Loucy (cell line): ENCODE measurements around the gene MAMLD1.

Experiments used
- H2AFZ ChIP-seq: fragments of 200-600 bp; sonication (generic); 2 replicates; pipeline ENCODE4 v1.6.0; 2016; ENCODE audit warnings: antibody characterized with exemption, mild to moderate bottlenecking, low read length, moderate library complexity
- H3F3A ChIP-seq: fragments of 200-600 bp; 2 replicates; pipeline ENCODE4 v1.6.0; 2016; ENCODE audit warnings: antibody characterized with exemption, low read depth, mild to moderate bottlenecking
- H3K27me3 ChIP-seq: fragments of 200-600 bp; sonication (generic); 2 replicates; pipeline ENCODE4 v1.6.1; 2014; ENCODE audit warnings: low read length, mild to moderate bottlenecking; ENCODE audit not compliant: insufficient read depth, poor library complexity, severe bottlenecking
- H3K36me3 ChIP-seq: fragments of 200-600 bp; sonication (generic); 2 replicates; pipeline ENCODE4 v1.6.1; 2016; ENCODE audit warnings: low read length; ENCODE audit not compliant: insufficient read depth
- H3K4me1 ChIP-seq: fragments of 200-600 bp; sonication (generic); 2 replicates; pipeline ENCODE4 v1.5.1; 2014; ENCODE audit warnings: low read length, mild to moderate bottlenecking; ENCODE audit not compliant: insufficient read depth, poor library complexity, severe bottlenecking
- H3K4me2 ChIP-seq: fragments of 200-600 bp; sonication (generic); 2 replicates; pipeline ENCODE4 v1.6.0; 2014; ENCODE audit warnings: antibody characterized with exemption, low read length, low read depth, mild to moderate bottlenecking; ENCODE audit not compliant: poor library complexity, severe bottlenecking
- H3K4me3 ChIP-seq: fragments of 200-600 bp; sonication (generic); 2 replicates; pipeline ENCODE4 v1.5.1; 2014; ENCODE audit warnings: low read length, mild to moderate bottlenecking, mixed read lengths; ENCODE audit not compliant: poor library complexity, severe bottlenecking
- H3K79me2 ChIP-seq: fragments of 200-600 bp; sonication (generic); 2 replicates; pipeline ENCODE4 v1.6.1; 2014; ENCODE audit warnings: low read length; ENCODE audit not compliant: insufficient read depth
- H3K9ac ChIP-seq: fragments of 200-600 bp; sonication (generic); 2 replicates; pipeline ENCODE4 v1.6.0; 2014; ENCODE audit warnings: mild to moderate bottlenecking, low read depth, low read length, moderate library complexity; ENCODE audit not compliant: poor library complexity, severe bottlenecking
- H3K9me2 ChIP-seq: fragments of 200-600 bp; sonication (generic); replicated peaks from 2 replicates; pipeline ENCODE4 v1.6.1; 2016; ENCODE audit warnings: low read depth, low read length, mixed read lengths
- H3K9me3 ChIP-seq: fragments of 200-600 bp; sonication (generic); 2 replicates; pipeline ENCODE4 v1.6.1; 2014; ENCODE audit warnings: mild to moderate bottlenecking, antibody characterized with exemption, low read length, low read depth; ENCODE audit not compliant: insufficient read depth
- H4K20me1 ChIP-seq: fragments of 200-600 bp; sonication (generic); 2 replicates; pipeline ENCODE4 v1.6.0; 2014; ENCODE audit warnings: antibody characterized with exemption, low read length, mild to moderate bottlenecking; ENCODE audit not compliant: insufficient read depth, poor library complexity, severe bottlenecking
- CTCF ChIP-seq: fragments of 200-600 bp; sonication (generic); conservative IDR thresholded peaks from 2 replicates; pipeline ENCODE4 v1.5.1; 2014; ENCODE audit warnings: mild to moderate bottlenecking, antibody characterized with exemption, low read length
- EZH2phosphoT487 ChIP-seq: fragments of 200-600 bp; IDR thresholded peaks from 2 replicates; pipeline ENCODE4 v1.6.1; 2018; ENCODE audit warnings: antibody characterized with exemption, mild to moderate bottlenecking, moderate library complexity, borderline replicate concordance

Gene MAMLD1

GRCh38 chrX:150502091-150502490 is 139.0 kb downstream of the MAMLD1 start:
- Histone ChIP-seq H3K4me1 (peaks cover 9% of the 10 kb centered on the region), H3F3A (no peaks in the 10 kb centered on the region), H3K9me2 (no peaks in the 10 kb centered on the region), H3K4me2 (no peak overlapping the region), H3K79me2 (no peaks in the 10 kb centered on the region), H3K27me3 (no peaks in the 10 kb centered on the region), H2AFZ (no peak overlapping the region), H3K9ac (no peak overlapping the region), H4K20me1 (no peaks in the 10 kb centered on the region), H3K36me3 (no peaks in the 10 kb centered on the region), H3K4me3 (no peak overlapping the region), H3K9me3 (no peaks in the 10 kb centered on the region)
- no peak for TF ChIP-seq EZH2phosphoT487
- no peak for TF ChIP-seq CTCF

- Histone ChIP-seq H4K20me1 (no peaks in the 10 kb centered on the region), H3K4me2 (no peak overlapping the region), H3K36me3 (no peaks in the 10 kb centered on the region), H3K79me2 (no peaks in the 10 kb centered on the region), H3K27me3 (no peaks in the 10 kb centered on the region), H3K9ac (no peak overlapping the region), H3K9me2 (no peaks in the 10 kb centered on the region), H3F3A (no peaks in the 10 kb centered on the region), H3K9me3 (no peaks in the 10 kb centered on the region), H2AFZ (no peak overlapping the region), H3K4me1 (peaks cover 9% of the 10 kb centered on the region), H3K4me3 (no peak overlapping the region)
- no peak for TF ChIP-seq CTCF
- no peak for TF ChIP-seq EZH2phosphoT487
Observed at GRCh38 chrX:150502979-150503897, 140.1 kb downstream of the MAMLD1 start.

- H3K9me3 ChIP-seq = no peaks in the 10 kb centered on the region
- no peak overlapping the region for H2AFZ ChIP-seq
- H3K4me1 ChIP-seq = peaks cover 9% of the 10 kb centered on the region
- no peaks in the 10 kb centered on the region for H3K9me2 ChIP-seq
- H3K36me3 ChIP-seq = no peaks in the 10 kb centered on the region
- H4K20me1 ChIP-seq = no peaks in the 10 kb centered on the region
- H3F3A ChIP-seq = no peaks in the 10 kb centered on the region
- no peaks in the 10 kb centered on the region for H3K27me3 ChIP-seq
- no peak overlapping the region for H3K9ac ChIP-seq
- no peaks in the 10 kb centered on the region for H3K79me2 ChIP-seq
- TF ChIP-seq EZH2phosphoT487 (no peak), CTCF (no peak)
- H3K4me3 ChIP-seq = no peak overlapping the region
- H3K4me2 ChIP-seq = no peak overlapping the region
Observed at GRCh38 chrX:150503898-150504219, 140.7 kb downstream of the MAMLD1 start.
